K562 (cell line): ENCODE measurements around the gene HOXB5. TPM values are rescaled to one million over a fixed set of nuclear protein-coding genes. Genes with fewer than 3 reads are reported as not detected.

Source experiments
- ATF7 ChIP-seq: fragments of 450-650 bp; IDR thresholded peaks from 2 replicates; pipeline ENCODE4 v1.7.1; 2014; ENCODE audit warnings: mild to moderate bottlenecking, moderate library complexity
- BCL6 ChIP-seq: fragments of 250-450 bp; sonication (Bioruptor Pico); IDR thresholded peaks from 2 replicates; pipeline ENCODE4 v1.4.0; 2020
- CHD1 ChIP-seq: fragments of 200-600 bp; sonication (generic); IDR thresholded peaks from one replicate; pipeline ENCODE4 v1.6.1; 2012; ENCODE audit warnings: mild to moderate bottlenecking, moderate library complexity, low read length, inconsistent platforms
- CHD4 ChIP-seq: fragments of 200-600 bp; sonication (generic); IDR thresholded peaks from 3 replicates; pipeline ENCODE4 v1.6.1; 2012; ENCODE audit warnings: low read depth, mild to moderate bottlenecking, mixed read lengths, low read length, inconsistent platforms; ENCODE audit not compliant: insufficient read depth, insufficient replicate concordance, poor library complexity, severe bottlenecking
- E2F3 ChIP-seq: fragments of 250-450 bp; sonication (Bioruptor Pico); IDR thresholded peaks from 2 replicates; pipeline ENCODE4 v1.4.0; 2020; ENCODE audit warnings: mild to moderate bottlenecking
- FOXP4 ChIP-seq: sonication (generic); formaldehyde crosslinking; IDR thresholded peaks from 2 replicates; pipeline ENCODE4 v1.8.0; 2022; ENCODE audit warnings: mild to moderate bottlenecking, missing genetic modification reagents, borderline replicate concordance
- GTF2E2 ChIP-seq: fragments of 200-800 bp; sonication (Bioruptor generic); IDR thresholded peaks from 2 replicates; pipeline ENCODE4 v1.6.1; 2016; ENCODE audit warnings: missing genetic modification characterization, missing compliant biosample characterization
- KLF1 ChIP-seq: fragments of 450-650 bp; IDR thresholded peaks from 2 replicates; pipeline ENCODE4 v1.6.1; 2016; ENCODE audit warnings: missing genetic modification characterization, missing compliant biosample characterization
- MBD1 ChIP-seq: fragments of 250-450 bp; sonication (Bioruptor Pico); IDR thresholded peaks from 2 replicates; pipeline ENCODE4 v1.8.0; 2022; ENCODE audit warnings: inconsistent platforms
- MIER1 ChIP-seq: fragments of 450-650 bp; IDR thresholded peaks from 2 replicates; pipeline ENCODE4 v1.6.1; 2016; ENCODE audit warnings: antibody characterized with exemption, mild to moderate bottlenecking, low read depth
- MYC ChIP-seq, 2 experiments: fragments of 250-450 bp in 1 of 2; sonication (Bioruptor Pico) in 1 of 2; IDR thresholded peaks; 2 replicates each; pipeline versions ENCODE4 v1.5.1 to v1.6.1; 2012 to 2021; ENCODE audit warnings: low read depth in 2 of 2, borderline replicate concordance in 1 of 2, improper control_type of control experiment in 1 of 2, low read length in 1 of 2, mild to moderate bottlenecking in 1 of 2, moderate library complexity in 1 of 2
- NCOA6 ChIP-seq: fragments of 450-650 bp; IDR thresholded peaks from 2 replicates; pipeline ENCODE4 v1.6.1; 2017; ENCODE audit warnings: mild to moderate bottlenecking
- NFATC3 ChIP-seq: fragments of 450-650 bp; IDR thresholded peaks from 2 replicates; pipeline ENCODE4 v1.6.1; 2017; ENCODE audit warnings: mild to moderate bottlenecking
- NFIC ChIP-seq: fragments of 450-650 bp; IDR thresholded peaks from 2 replicates; pipeline ENCODE4 v1.6.1; 2017; ENCODE audit warnings: mild to moderate bottlenecking, inconsistent platforms
- NFYB ChIP-seq: IDR thresholded peaks from 2 replicates; pipeline ENCODE4 v1.6.1; 2011; ENCODE audit warnings: mild to moderate bottlenecking, moderate library complexity; ENCODE audit not compliant: insufficient read length; ENCODE audit errors: extremely low read depth
- RBM17 ChIP-seq: fragments of 200-400 bp; formaldehyde crosslinking; IDR thresholded peaks from 2 replicates; pipeline ENCODE4 v1.6.1; 2017; ENCODE audit warnings: low read depth, mild to moderate bottlenecking, low read length, borderline replicate concordance
- SPI1 ChIP-seq: IDR thresholded peaks from 2 replicates; pipeline ENCODE4 v1.6.1; 2011; ENCODE audit warnings: low read depth, low read length, control low read depth, borderline replicate concordance
- TBL1XR1 ChIP-seq, 2 experiments: IDR thresholded peaks; 2 replicates each; pipeline ENCODE4 v1.6.1; 2012; ENCODE audit warnings: improper control_type of control experiment in 2 of 2, low read length in 2 of 2, mild to moderate bottlenecking in 1 of 2
- WHSC1 ChIP-seq: IDR thresholded peaks from one replicate; pipeline ENCODE4 v1.6.1; 2012; ENCODE audit warnings: low read length, control low read depth, inconsistent platforms
- XRCC4 ChIP-seq: IDR thresholded peaks from one replicate; pipeline ENCODE4 v1.6.1; 2011; ENCODE audit not compliant: insufficient read depth, insufficient read length; ENCODE audit errors: extremely low read depth
- ZKSCAN1 ChIP-seq: fragments of 150-350 bp; IDR thresholded peaks from 2 replicates; pipeline ENCODE4 v1.6.1; 2016; ENCODE audit warnings: low read depth, low read length
- ZKSCAN8 ChIP-seq: fragments of 200-800 bp; sonication (Bioruptor generic); IDR thresholded peaks from 2 replicates; pipeline ENCODE4 v1.6.1; 2016; ENCODE audit warnings: missing genetic modification characterization, missing compliant biosample characterization
- ZNF175 ChIP-seq: fragments of 200-800 bp; sonication (Bioruptor generic); IDR thresholded peaks from 2 replicates; pipeline ENCODE4 v1.6.1; 2016; ENCODE audit warnings: low read depth, mild to moderate bottlenecking, missing genetic modification characterization, missing compliant biosample characterization
- ZNF311 ChIP-seq: fragments of 250-450 bp; sonication (Bioruptor Pico); IDR thresholded peaks from 2 replicates; pipeline ENCODE4 v1.4.0; 2020; ENCODE audit warnings: mild to moderate bottlenecking, moderate library complexity
- ZNF655 ChIP-seq: fragments of 250-450 bp; sonication (Bioruptor Pico); IDR thresholded peaks from 2 replicates; pipeline ENCODE4 v1.5.0; 2021
- ZNF830 ChIP-seq: fragments of 250-450 bp; sonication (Bioruptor Pico); IDR thresholded peaks from 2 replicates; pipeline ENCODE4 v1.5.0; 2021; ENCODE audit warnings: mild to moderate bottlenecking
- ZZZ3 ChIP-seq: fragments of 450-650 bp; IDR thresholded peaks from 2 replicates; pipeline ENCODE4 v1.6.1; 2016; ENCODE audit warnings: antibody characterized with exemption, mild to moderate bottlenecking, moderate library complexity
- polyA plus RNA-seq, 8 experiments: library from polyadenylated mRNA; depleted of rRNA in 4 of 8; stranded (reverse) in 5 of 8; unstranded in 3 of 8; fragments of >200 nt; fragmentation: Nextera tagmentation in 2 of 8; fragmentation: Illumina TruSeq in 1 of 8; extraction: Ambion mirVana in 2 of 8; extraction: Trizol in 1 of 8; gene quantifications; 2 replicates each; pipeline versions ENCODE4 v1.2.1 to v1.2.3, GENCODE V29; 2011 to 2014; ENCODE audit warnings: inconsistent platforms in 1 of 8, missing spikeins in 1 of 8
- total RNA-seq, 7 experiments: library from RNA; depleted of rRNA in 6 of 7; stranded (reverse); fragments of >200 nt in 6 of 7; fragmentation: Illumina TruSeq in 2 of 7; extraction: Trizol in 2 of 7; gene quantifications; 2 replicates each; pipeline versions ENCODE4 v1.2.1 to v1.2.3, GENCODE V29; 2011 to 2021; ENCODE audit warnings: low replicate concordance in 1 of 7

Gene HOXB5
- total and polyA plus RNA-seq, 9 of the 15 experiments (the other 6 are each of a cell fraction or from before 2014, with no cell fraction given), result 0.24 to 2.7 (median 0.65) TPM

GRCh38 chr17:48541577-48542113 is 51.9 kb downstream of the HOXB5 start (continued):
- no peak for TF ChIP-seq ZNF175 (CRISPR knock-in tag)
- TF ChIP-seq BCL6 (CRISPR knock-in tag), result no peak
- no peak for TF ChIP-seq KLF1 (tag)
- no peak for TF ChIP-seq E2F3 (CRISPR knock-in tag)
- TF ChIP-seq ZNF655, result no peak
- no peak for TF ChIP-seq ATF7
- no peak for TF ChIP-seq ZKSCAN1
- no peak for TF ChIP-seq NFATC3
- no peak for TF ChIP-seq MIER1
- no peak for TF ChIP-seq MBD1
- TF ChIP-seq RBM17, result no peak
- no peak for TF ChIP-seq ZNF311 (CRISPR knock-in tag)
- no peak for TF ChIP-seq WHSC1
- TF ChIP-seq SPI1, result no peak
- 0 out of 2 replicates have a peak, but pooled peaks have one; percentile 2 for TF ChIP-seq NFIC
- TF ChIP-seq NFYB, result no peak
- no peak for TF ChIP-seq ZZZ3
- TF ChIP-seq FOXP4, result no peak
- no peak for TF ChIP-seq ZNF830 (CRISPR knock-in tag)
- TF ChIP-seq GTF2E2 (tag), result no peak
- TF ChIP-seq XRCC4, result no peak
- TF ChIP-seq MYC (IDR thresholded peaks at IDR 0.05; ENCODE audit: low read depth, low read length), result no peak; the same call in 1 of the 2 replicates
- TF ChIP-seq MYC (CRISPR knock-in tag; IDR thresholded peaks at IDR 0.05; ENCODE audit: borderline replicate concordance, low read depth), result no peak
- no peak for TF ChIP-seq TBL1XR1 (IDR thresholded peaks at IDR 0.05; ENCODE audit: low read length in 2 of 2)
- no peak for TF ChIP-seq CHD1
- no peak for TF ChIP-seq NCOA6
- TF ChIP-seq CHD4, result no peak
- TF ChIP-seq ZKSCAN8, result no peak
